Astrocyte (in vitro differentiated cells and primary cell): ENCODE results near the gene ATP9A. TPM values are rescaled to one million over a fixed set of nuclear protein-coding genes. Genes with fewer than 3 reads are reported as not detected.

Experiments
- DNase-seq: peaks from one replicate; pipeline ENCODE4 v3.0.0-alpha.2; 2010; ENCODE audit warnings: low read depth
- FAIRE-seq: peaks from 2 replicates; lab custom pipeline; 2011; peaks lifted over from hg19 to GRCh38; lab: Jason Lieb, UNC
- H2AFZ ChIP-seq: 2 replicates; pipeline ENCODE4 v1.6.0; 2012; ENCODE audit warnings: low read depth, low read length, inconsistent platforms
- H3K27ac ChIP-seq: 2 replicates; pipeline ENCODE4 v1.5.1; 2011; ENCODE audit warnings: low read depth, low read length, inconsistent platforms
- H3K27me3 ChIP-seq: 2 replicates; pipeline ENCODE4 v1.6.0; 2011; ENCODE audit warnings: low read length, inconsistent platforms; ENCODE audit not compliant: insufficient read depth
- H3K36me3 ChIP-seq: 2 replicates; pipeline ENCODE4 v1.5.1; 2011; ENCODE audit warnings: low read length, inconsistent platforms; ENCODE audit not compliant: insufficient read depth
- H3K4me1 ChIP-seq: 2 replicates; pipeline ENCODE4 v1.5.1; 2011; ENCODE audit warnings: low read length, inconsistent platforms; ENCODE audit not compliant: insufficient read depth
- H3K4me2 ChIP-seq: 2 replicates; pipeline ENCODE4 v1.6.0; 2012; ENCODE audit warnings: low read length, inconsistent platforms
- H3K4me3 ChIP-seq: 2 replicates; pipeline ENCODE4 v1.5.1; 2011; ENCODE audit warnings: low read depth, mild to moderate bottlenecking, low read length, inconsistent platforms; ENCODE audit not compliant: insufficient read depth
- H3K79me2 ChIP-seq: 2 replicates; pipeline ENCODE4 v1.6.0; 2012; ENCODE audit warnings: mild to moderate bottlenecking, low read length, inconsistent platforms; ENCODE audit not compliant: insufficient read depth
- H3K9ac ChIP-seq: 2 replicates; pipeline ENCODE4 v1.6.0; 2012; ENCODE audit warnings: mild to moderate bottlenecking, low read length, inconsistent platforms
- H3K9me3 ChIP-seq: 2 replicates; pipeline ENCODE4 v1.5.1; 2012; ENCODE audit warnings: low read depth, mild to moderate bottlenecking, low read length, inconsistent platforms; ENCODE audit not compliant: insufficient read depth
- H4K20me1 ChIP-seq: 2 replicates; pipeline ENCODE4 v1.6.0; 2012; ENCODE audit warnings: low read length, inconsistent platforms; ENCODE audit not compliant: insufficient read depth
- H3K27ac Mint-ChIP-seq: one replicate; pipeline ENCODE4 v1.8.0; 2021; ENCODE audit warnings: mild to moderate bottlenecking, mixed read lengths; ENCODE audit not compliant: unreplicated experiment
- H3K27me3 Mint-ChIP-seq: one replicate; pipeline ENCODE4 v1.8.0; 2021; ENCODE audit warnings: low read depth, mixed read lengths; ENCODE audit not compliant: unreplicated experiment
- H3K36me3 Mint-ChIP-seq: one replicate; pipeline ENCODE4 v1.8.0; 2021; ENCODE audit warnings: low read depth, mixed read lengths; ENCODE audit not compliant: unreplicated experiment
- H3K4me1 Mint-ChIP-seq: one replicate; pipeline ENCODE4 v1.8.0; 2021; ENCODE audit warnings: low read depth, mixed read lengths; ENCODE audit not compliant: unreplicated experiment
- H3K4me3 Mint-ChIP-seq: one replicate; pipeline ENCODE4 v1.8.0; 2021; ENCODE audit warnings: mild to moderate bottlenecking, moderate library complexity, mixed read lengths; ENCODE audit not compliant: unreplicated experiment
- H3K9me3 Mint-ChIP-seq: one replicate; pipeline ENCODE4 v1.8.0; 2021; ENCODE audit warnings: mild to moderate bottlenecking, mixed read lengths; ENCODE audit not compliant: unreplicated experiment
- EZH2 ChIP-seq: IDR thresholded peaks from 2 replicates; pipeline ENCODE4 v1.6.1; 2012; ENCODE audit warnings: mild to moderate bottlenecking, low read length, inconsistent platforms; ENCODE audit not compliant: insufficient read depth
- total RNA-seq: library from RNA; stranded (reverse); gene quantifications from 2 replicates; pipeline ENCODE4 v1.2.1, GENCODE V29; 2021
- TF ChIP-seq, protein P1 (sequence below): IDR thresholded peaks from 2 replicates; pipeline ENCODE4 v1.5.1; 2011; ENCODE audit warnings: low read depth, mild to moderate bottlenecking, inconsistent platforms, low read length, moderate library complexity; ENCODE audit not compliant: insufficient read depth

Gene ATP9A
- total RNA-seq, 1 donor from 2014 or later = 12.9 TPM

DNA sequence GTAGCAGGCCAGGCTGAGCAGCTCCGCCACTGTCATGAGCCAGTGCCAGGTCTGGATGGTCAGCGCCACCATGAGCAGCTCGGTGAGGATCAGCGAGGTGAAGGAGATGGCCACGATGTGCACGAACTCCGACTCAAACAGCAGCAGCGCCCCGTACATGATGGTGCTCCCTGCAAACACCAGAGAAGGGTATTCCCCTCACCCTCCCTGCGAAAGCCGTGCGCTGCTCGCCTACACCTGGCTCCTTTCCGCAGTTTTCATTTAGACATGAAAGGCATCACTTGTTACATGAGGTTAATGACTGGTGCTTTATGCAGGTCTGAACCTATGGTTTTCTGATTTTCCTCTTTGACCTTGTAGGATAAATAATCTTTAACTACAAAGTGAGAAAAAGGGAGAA, 163.3 kb downstream of the ATP9A start:
- H3K27me3 Mint-ChIP-seq = peaks cover 1% of the 10 kb centered on the region
- no peak for FAIRE-seq

DNA sequence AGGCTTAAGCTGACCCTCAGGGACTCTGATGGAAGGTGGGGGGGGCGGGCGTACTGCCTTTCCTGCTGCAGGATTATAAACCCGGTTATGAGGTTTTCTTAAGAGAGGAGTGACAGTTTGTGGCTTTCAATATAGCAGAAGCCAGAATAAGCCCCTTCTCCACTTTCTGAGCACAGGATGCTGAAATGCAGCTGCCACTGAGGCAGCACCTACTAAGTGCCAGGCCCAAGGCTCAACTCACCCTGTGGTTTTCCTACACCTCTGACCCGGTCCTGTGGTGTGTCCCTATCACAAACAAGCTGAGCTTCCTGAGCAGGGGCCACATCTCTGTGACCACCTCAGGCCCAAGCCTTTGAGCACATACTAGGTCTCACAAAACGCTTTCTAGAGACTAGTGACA, 166.1 kb downstream of the ATP9A start:
- Mint-ChIP-seq H3K27ac (no peak overlapping the region), H3K9me3 (no peaks in the 10 kb centered on the region), H3K4me3 (no peak overlapping the region), H3K36me3 (peaks cover 12% of the 10 kb centered on the region), H3K4me1 (peaks cover 3% of the 10 kb centered on the region), H3K27me3 (peaks cover 1% of the 10 kb centered on the region)
- Histone ChIP-seq H3K79me2 (no peaks in the 10 kb centered on the region), H4K20me1 (no peaks in the 10 kb centered on the region), H3K9me3 (no peaks in the 10 kb centered on the region), H2AFZ (no peak overlapping the region), H3K4me1 (no peaks in the 10 kb centered on the region), H3K4me3 (no peak overlapping the region), H3K27ac (no peak overlapping the region), H3K4me2 (no peak overlapping the region), H3K9ac (no peak overlapping the region), H3K27me3 (no peaks in the 10 kb centered on the region), H3K36me3 (no peaks in the 10 kb centered on the region)
- no peak for DNase-seq
- TF ChIP-seq EZH2 = no peak
- TF ChIP-seq, protein P1, sequence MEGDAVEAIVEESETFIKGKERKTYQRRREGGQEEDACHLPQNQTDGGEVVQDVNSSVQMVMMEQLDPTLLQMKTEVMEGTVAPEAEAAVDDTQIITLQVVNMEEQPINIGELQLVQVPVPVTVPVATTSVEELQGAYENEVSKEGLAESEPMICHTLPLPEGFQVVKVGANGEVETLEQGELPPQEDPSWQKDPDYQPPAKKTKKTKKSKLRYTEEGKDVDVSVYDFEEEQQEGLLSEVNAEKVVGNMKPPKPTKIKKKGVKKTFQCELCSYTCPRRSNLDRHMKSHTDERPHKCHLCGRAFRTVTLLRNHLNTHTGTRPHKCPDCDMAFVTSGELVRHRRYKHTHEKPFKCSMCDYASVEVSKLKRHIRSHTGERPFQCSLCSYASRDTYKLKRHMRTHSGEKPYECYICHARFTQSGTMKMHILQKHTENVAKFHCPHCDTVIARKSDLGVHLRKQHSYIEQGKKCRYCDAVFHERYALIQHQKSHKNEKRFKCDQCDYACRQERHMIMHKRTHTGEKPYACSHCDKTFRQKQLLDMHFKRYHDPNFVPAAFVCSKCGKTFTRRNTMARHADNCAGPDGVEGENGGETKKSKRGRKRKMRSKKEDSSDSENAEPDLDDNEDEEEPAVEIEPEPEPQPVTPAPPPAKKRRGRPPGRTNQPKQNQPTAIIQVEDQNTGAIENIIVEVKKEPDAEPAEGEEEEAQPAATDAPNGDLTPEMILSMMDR = no peak
- FAIRE-seq = no peak

More for the DNA sequence above, 163.3 kb downstream of the ATP9A start:
- Mint-ChIP-seq H3K27ac (no peak overlapping the region), H3K9me3 (no peaks in the 10 kb centered on the region), H3K4me3 (no peak overlapping the region), H3K4me1 (peaks cover 1% of the 10 kb centered on the region), H3K36me3 (peaks cover 13% of the 10 kb centered on the region)
- Histone ChIP-seq H3K9me3 (no peaks in the 10 kb centered on the region), H3K4me2 (no peak overlapping the region), H2AFZ (no peak overlapping the region), H4K20me1 (no peaks in the 10 kb centered on the region), H3K27ac (no peak overlapping the region), H3K27me3 (no peaks in the 10 kb centered on the region), H3K9ac (no peak overlapping the region), H3K36me3 (no peaks in the 10 kb centered on the region), H3K4me3 (no peak overlapping the region), H3K79me2 (no peaks in the 10 kb centered on the region), H3K4me1 (no peaks in the 10 kb centered on the region)
- no peak for TF ChIP-seq EZH2
- TF ChIP-seq, protein P1 = no peak
- DNase-seq = no peak

DNA sequence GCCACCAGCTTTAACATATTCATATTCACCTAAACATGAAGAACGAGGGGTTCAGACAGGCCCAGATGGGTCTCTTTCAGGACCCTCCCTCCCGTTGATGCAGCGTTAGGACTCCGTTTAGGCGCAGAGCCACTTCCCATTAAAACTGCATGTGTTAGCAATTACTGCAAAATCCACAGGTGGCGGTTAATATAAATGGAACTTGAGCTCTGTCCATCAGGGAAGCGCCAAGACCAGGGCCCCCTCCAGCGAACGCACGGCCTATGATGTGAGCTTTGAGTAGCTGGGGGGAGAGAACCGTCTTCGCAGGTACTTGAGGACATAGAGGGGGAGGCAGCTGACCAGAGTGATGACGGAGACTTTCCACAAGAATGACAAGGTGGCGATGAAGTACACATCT, 167.2 kb downstream of the ATP9A start:
- H3K27ac Mint-ChIP-seq = no peak overlapping the region

More for the DNA sequence above, 167.2 kb downstream of the ATP9A start:
- Mint-ChIP-seq H3K36me3 (peaks cover 12% of the 10 kb centered on the region), H3K4me1 (peaks cover 3% of the 10 kb centered on the region), H3K27me3 (peaks cover 1% of the 10 kb centered on the region), H3K4me3 (no peak overlapping the region), H3K9me3 (no peaks in the 10 kb centered on the region)
- Histone ChIP-seq H3K4me3 (no peak overlapping the region), H3K9me3 (no peaks in the 10 kb centered on the region), H2AFZ (no peak overlapping the region), H3K9ac (no peak overlapping the region), H3K4me2 (no peak overlapping the region), H3K79me2 (no peaks in the 10 kb centered on the region), H3K36me3 (no peaks in the 10 kb centered on the region), H3K4me1 (no peaks in the 10 kb centered on the region), H4K20me1 (no peaks in the 10 kb centered on the region), H3K27ac (no peak overlapping the region), H3K27me3 (no peaks in the 10 kb centered on the region)
- FAIRE-seq (no peak), DNase-seq (no peak)
- TF ChIP-seq, protein P1 = no peak
- no peak for TF ChIP-seq EZH2
